Kidney (tissue), 14 donors: ENCODE data around the gene AKR1B15. TPM values are rescaled to one million over a fixed set of nuclear protein-coding genes. Genes with fewer than 3 reads are reported as not detected.

Source experiments
- DNase-seq, 5 donors: peaks; one replicate each; pipeline ENCODE4 v3.0.0-alpha.2; 2013 to 2020
- FAIRE-seq: peaks from 2 replicates; lab custom pipeline; 2012; peaks lifted over from hg19 to GRCh38; lab: Jason Lieb, UNC
- H3K27ac ChIP-seq, 2 donors: one replicate each; pipeline ENCODE4 v1.7.0; 2013; ENCODE audit warnings: low read depth in 2 of 2, low read length in 2 of 2, inconsistent platforms in 1 of 2
- H3K27me3 ChIP-seq: one replicate; pipeline ENCODE4 v1.7.1; 2013; ENCODE audit warnings: low read length, inconsistent platforms; ENCODE audit not compliant: control insufficient read depth, insufficient read depth
- H3K36me3 ChIP-seq, 3 donors: one replicate each; pipeline versions ENCODE4 v1.7.0 to v1.7.1; 2013; ENCODE audit warnings: low read length in 3 of 3, control low read depth in 1 of 3, inconsistent platforms in 1 of 3; ENCODE audit not compliant: insufficient read depth in 3 of 3, control insufficient read depth in 2 of 3
- H3K4me1 ChIP-seq, 3 donors: one replicate each; pipeline versions ENCODE4 v1.7.0 to v1.7.1; 2013; ENCODE audit warnings: low read length in 3 of 3, inconsistent platforms in 1 of 3, low read depth in 1 of 3; ENCODE audit not compliant: control insufficient read depth in 2 of 3, insufficient read depth in 2 of 3
- H3K4me3 ChIP-seq, 3 donors: one replicate each; pipeline versions ENCODE4 v1.7.0 to v1.8.1; 2013; ENCODE audit warnings: low read length in 3 of 3, control low read depth in 1 of 3, inconsistent platforms in 1 of 3
- H3K9ac ChIP-seq, 3 donors: one replicate each; pipeline versions ENCODE4 v1.7.0 to v1.7.1; 2013; ENCODE audit warnings: low read length in 3 of 3, control low read depth in 1 of 3, inconsistent platforms in 1 of 3
- H3K9me3 ChIP-seq, 3 donors: one replicate each; pipeline versions ENCODE4 v1.7.0 to v1.7.1; 2013; ENCODE audit warnings: low read length in 3 of 3, control low read depth in 1 of 3, inconsistent platforms in 1 of 3; ENCODE audit not compliant: control insufficient read depth in 2 of 3, insufficient read depth in 1 of 3
- intact Hi-C: fragments of 100-400 bp; cut with DNase I; formaldehyde crosslinking; loops from one replicate; pipeline ENCODE4 v1.11.1; 2022
- polyA plus RNA-seq: library from polyadenylated mRNA; stranded (reverse); fragments of 350-450 nt; fragmentation: Illumina TruSeq; extraction: RNeasy Lipid Tissue Mini Kit (QIAGEN cat#74804); gene quantifications from one replicate; pipeline ENCODE4 v1.2.3, GENCODE V29; 2014; ENCODE audit warnings: low read depth, low replicate concordance; ENCODE audit not compliant: insufficient read depth
- total RNA-seq: library from RNA; stranded (reverse); fragmentation: NEBNext Ultra II Directional; extraction: Animal tissue kit (Norgen Biotek cat#: 25700); gene quantifications from one replicate; pipeline ENCODE4 v1.2.1, GENCODE V29; 2021
- TF ChIP-seq, protein P1 (sequence below): IDR thresholded peaks from 3 replicates; pipeline ENCODE4 v1.5.1; 2012; ENCODE audit warnings: mild to moderate bottlenecking, moderate library complexity, borderline replicate concordance; ENCODE audit not compliant: insufficient read depth; ENCODE audit errors: extremely low read depth
- donor health status: control.
- donor health status: control.
- donor health status: control.
- donor health status: control.
- donor health status: control.
- donor health status: DM: yes; HTN: yes; CAD: no.
- donor health status: Normal renal cell carcinoma (clear cell type).

Gene AKR1B15
- total and polyA plus RNA-seq, 2 donors from 2014 or later = not detected

DNA sequence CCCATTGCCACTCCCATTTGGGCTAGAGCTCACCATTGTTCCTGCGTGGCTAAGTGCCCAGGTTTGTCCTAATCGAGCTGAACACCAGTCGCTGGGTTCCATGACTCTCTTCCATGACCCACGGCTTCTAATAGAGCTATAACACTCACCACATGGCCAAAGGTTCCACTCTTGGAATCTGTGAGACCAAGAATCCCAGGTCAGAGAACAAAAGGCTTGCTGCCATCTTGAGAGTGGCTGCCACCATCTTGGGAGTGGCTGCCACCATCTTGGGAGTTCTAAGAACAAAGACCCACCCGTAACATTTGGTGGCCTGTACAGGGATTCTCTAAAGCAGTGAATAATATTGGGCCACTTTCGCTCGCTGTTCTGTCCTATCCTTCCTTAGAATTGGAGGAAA is 37.0 kb downstream of the AKR1B15 start:
- Histone ChIP-seq H3K9me3 (no peaks in the 10 kb centered on the region), H3K27me3 (no peaks in the 10 kb centered on the region), H3K4me1 (peaks cover 0 to 3% (median 0%) of the 10 kb centered on the region in 3 donors), H3K9ac (no peak overlapping the region), H3K36me3 (no peaks in the 10 kb centered on the region), H3K27ac (no peak overlapping the region), H3K4me3 (no peak overlapping the region)
- FAIRE-seq = no peak
- DNase-seq = no peak
- intact Hi-C loops = no loop called here
- TF ChIP-seq, protein P1, sequence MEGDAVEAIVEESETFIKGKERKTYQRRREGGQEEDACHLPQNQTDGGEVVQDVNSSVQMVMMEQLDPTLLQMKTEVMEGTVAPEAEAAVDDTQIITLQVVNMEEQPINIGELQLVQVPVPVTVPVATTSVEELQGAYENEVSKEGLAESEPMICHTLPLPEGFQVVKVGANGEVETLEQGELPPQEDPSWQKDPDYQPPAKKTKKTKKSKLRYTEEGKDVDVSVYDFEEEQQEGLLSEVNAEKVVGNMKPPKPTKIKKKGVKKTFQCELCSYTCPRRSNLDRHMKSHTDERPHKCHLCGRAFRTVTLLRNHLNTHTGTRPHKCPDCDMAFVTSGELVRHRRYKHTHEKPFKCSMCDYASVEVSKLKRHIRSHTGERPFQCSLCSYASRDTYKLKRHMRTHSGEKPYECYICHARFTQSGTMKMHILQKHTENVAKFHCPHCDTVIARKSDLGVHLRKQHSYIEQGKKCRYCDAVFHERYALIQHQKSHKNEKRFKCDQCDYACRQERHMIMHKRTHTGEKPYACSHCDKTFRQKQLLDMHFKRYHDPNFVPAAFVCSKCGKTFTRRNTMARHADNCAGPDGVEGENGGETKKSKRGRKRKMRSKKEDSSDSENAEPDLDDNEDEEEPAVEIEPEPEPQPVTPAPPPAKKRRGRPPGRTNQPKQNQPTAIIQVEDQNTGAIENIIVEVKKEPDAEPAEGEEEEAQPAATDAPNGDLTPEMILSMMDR = no peak

DNA sequence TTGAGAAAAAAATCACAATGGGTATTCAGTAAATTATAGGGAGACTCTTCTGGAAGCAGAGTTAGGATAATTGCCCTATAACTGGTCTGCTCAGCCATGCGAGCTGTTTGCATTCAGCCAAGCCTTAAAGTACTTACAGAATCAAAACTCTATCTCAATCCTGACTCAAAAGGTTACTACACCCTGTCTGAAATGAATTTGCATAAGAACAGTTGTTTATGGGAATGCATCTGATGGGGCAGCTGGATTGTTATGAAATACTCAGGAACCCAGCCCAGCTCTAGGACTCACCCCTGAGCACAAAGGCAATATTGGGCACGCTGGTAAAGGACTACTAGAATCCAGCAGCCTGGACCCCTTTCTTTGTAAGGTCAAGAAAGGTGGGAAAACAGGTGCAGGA is 38.8 kb downstream of the AKR1B15 start:
- Histone ChIP-seq H3K4me1 (peaks cover 0 to 3% (median 0%) of the 10 kb centered on the region in 3 donors), H3K36me3 (no peaks in the 10 kb centered on the region), H3K9ac (no peak overlapping the region), H3K4me3 (no peak overlapping the region), H3K27ac (no peak overlapping the region), H3K27me3 (no peaks in the 10 kb centered on the region), H3K9me3 (no peaks in the 10 kb centered on the region)
- TF ChIP-seq, protein P1 = no peak
- no peak for FAIRE-seq
- intact Hi-C loops = no loop called here
- DNase-seq = no peak

DNA sequence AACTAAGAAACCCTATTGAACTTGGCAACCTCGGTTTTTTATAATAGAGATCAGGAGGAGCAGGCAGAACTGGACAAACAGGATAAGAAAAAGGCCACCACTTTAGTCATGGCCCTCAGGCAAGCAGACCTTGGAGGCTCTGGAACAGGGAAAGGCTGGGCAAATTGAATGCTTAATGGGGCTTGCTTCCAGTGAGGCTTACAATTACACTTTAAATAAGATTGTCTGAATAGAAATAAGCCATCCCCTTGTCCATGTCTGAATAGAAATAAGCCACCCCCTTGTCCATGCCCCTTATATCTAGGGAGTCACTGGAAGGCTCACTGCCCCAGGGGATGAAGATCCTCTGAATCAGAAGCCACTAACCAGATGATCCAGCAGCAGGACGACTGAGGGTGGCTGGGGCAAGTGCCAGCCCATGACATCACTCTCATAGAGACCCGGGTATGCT is 40.6 kb downstream of the AKR1B15 start:
- FAIRE-seq (no peak), DNase-seq (no peak)
- intact Hi-C loops = no loop called here

More for the DNA sequence above, 40.6 kb downstream of the AKR1B15 start:
- no peak overlapping the region for H3K4me3 ChIP-seq
- no peak overlapping the region for H3K9ac ChIP-seq
- H3K27ac ChIP-seq = peak overlapping the region in 1 of 2 donors; percentile 14
- H3K9me3 ChIP-seq = no peaks in the 10 kb centered on the region
- peaks cover 0 to 10% (median 9%) of the 10 kb centered on the region in 3 donors for H3K4me1 ChIP-seq
- TF ChIP-seq, protein P1 = no peak
- no peaks in the 10 kb centered on the region for H3K36me3 ChIP-seq
- H3K27me3 ChIP-seq = no peaks in the 10 kb centered on the region
